ENCODE data around the gene OR11H7. TPM values are rescaled to one million over a fixed set of nuclear protein-coding genes. Genes with fewer than 3 reads are reported as not detected.

Gene OR11H7
- total and polyA plus RNA-seq, 11 donors: not detected

Other genes with a start within 250 kb of the OR11H7 start
- gene OR4Q2, start 226.8 kb upstream of the OR11H7 start, total RNA-seq: not detected
- not detected for gene OR4Q2, start 226.8 kb upstream of the OR11H7 start, polyA plus RNA-seq
- not detected for gene OR4K14, start 209.7 kb upstream of the OR11H7 start, total RNA-seq
- not detected for gene OR4K14, start 209.7 kb upstream of the OR11H7 start, polyA plus RNA-seq
- gene OR4K13, start 192.9 kb upstream of the OR11H7 start, total RNA-seq: not detected
- gene OR4K13, start 192.9 kb upstream of the OR11H7 start, polyA plus RNA-seq: not detected
- gene OR4L1, start 168.9 kb upstream of the OR11H7 start, total RNA-seq: not detected
- not detected for gene OR4L1, start 168.9 kb upstream of the OR11H7 start, polyA plus RNA-seq
- not detected for gene OR4K17, start 118.2 kb upstream of the OR11H7 start, total RNA-seq
- gene OR4K17, start 118.2 kb upstream of the OR11H7 start, polyA plus RNA-seq: not detected
- gene OR4N5, start 90.2 kb upstream of the OR11H7 start, total RNA-seq: not detected
- gene OR4N5, start 90.2 kb upstream of the OR11H7 start, polyA plus RNA-seq: not detected
- not detected for gene OR11G2, start 38.1 kb upstream of the OR11H7 start, total RNA-seq
- not detected for gene OR11G2, start 38.1 kb upstream of the OR11H7 start, polyA plus RNA-seq
- gene OR11H6, start 5.3 kb upstream of the OR11H7 start, total RNA-seq: not detected
- gene OR11H6, start 5.3 kb upstream of the OR11H7 start, polyA plus RNA-seq: not detected
- not detected for gene OR11H4, start 10.3 kb downstream of the OR11H7 start, total RNA-seq
- not detected for gene OR11H4, start 10.3 kb downstream of the OR11H7 start, polyA plus RNA-seq
- gene TTC5, start 77.0 kb downstream of the OR11H7 start, total RNA-seq: 10 to 100 TPM in 4 of 9 donors, 1 to 10 TPM in 5; 6.1 to 17.0 (median 9.3) TPM
- gene TTC5, start 77.0 kb downstream of the OR11H7 start, polyA plus RNA-seq: 1 to 10 TPM; 3.2 to 7.4 TPM
- 10 to 100 TPM; 24.5 to 85.6 (median 53.0) TPM for gene CCNB1IP1, start 104.3 kb downstream of the OR11H7 start, total RNA-seq
- 10 to 100 TPM; 84.9 to 99.1 TPM for gene CCNB1IP1, start 104.3 kb downstream of the OR11H7 start, polyA plus RNA-seq
- gene PARP2, start 114.7 kb downstream of the OR11H7 start, total RNA-seq: 10 to 100 TPM in 7 of 9 donors, 1 to 10 TPM in 2; 6.8 to 20.0 (median 16.2) TPM
- 10 to 100 TPM; 10.1 to 21.1 TPM for gene PARP2, start 114.7 kb downstream of the OR11H7 start, polyA plus RNA-seq
- 10 to 100 TPM in 4 of 9 donors, 1 to 10 TPM in 5; 4.1 to 31.3 (median 9.8) TPM for gene TEP1, start 184.5 kb downstream of the OR11H7 start, total RNA-seq
- 1 to 10 TPM; 7.4 to 9.0 TPM for gene TEP1, start 184.5 kb downstream of the OR11H7 start, polyA plus RNA-seq
- under 1 TPM; 0.07 to 1.00 (median 0.58) TPM for gene KLHL33, start 207.2 kb downstream of the OR11H7 start, total RNA-seq
- gene KLHL33, start 207.2 kb downstream of the OR11H7 start, polyA plus RNA-seq: under 1 TPM; 0.25 to 0.61 TPM
- 10 to 100 TPM; 16.1 to 40.9 (median 18.5) TPM for gene OSGEP, start 225.8 kb downstream of the OR11H7 start, total RNA-seq
- gene OSGEP, start 225.8 kb downstream of the OR11H7 start, polyA plus RNA-seq: 10 to 100 TPM; 21.6 to 30.0 TPM
- gene APEX1, start 226.2 kb downstream of the OR11H7 start, total RNA-seq: 10 to 100 TPM; 60.4 to 92.6 (median 76.4) TPM
- gene APEX1, start 226.2 kb downstream of the OR11H7 start, polyA plus RNA-seq: 100 to 1,000 TPM in 1 of 2 donors, 10 to 100 TPM in 1; 47.9 to 109 TPM
- gene PIP4P1, start 232.5 kb downstream of the OR11H7 start, total RNA-seq: 10 to 100 TPM; 12.3 to 25.3 (median 18.0) TPM
- 10 to 100 TPM; 13.9 to 39.8 TPM for gene PIP4P1, start 232.5 kb downstream of the OR11H7 start, polyA plus RNA-seq
- gene PNP, start 240.4 kb downstream of the OR11H7 start, total RNA-seq: 10 to 100 TPM in 6 of 9 donors, 1 to 10 TPM in 3; 4.2 to 38.5 (median 10.5) TPM
- 10 to 100 TPM in 1 of 2 donors, 1 to 10 TPM in 1; 5.9 to 29.8 TPM for gene PNP, start 240.4 kb downstream of the OR11H7 start, polyA plus RNA-seq